Measurements from ENCODE around the gene TAS2R9.
A peak's percentile ranks its signal among the peaks of the same experiment; 100 is the strongest.
"Not testable (repeated sequence)": the region's sequence is repeated elsewhere in the genome, so short reads cannot be mapped to it uniquely, and the experiment has no call there.

Gene TAS2R9, protein sequence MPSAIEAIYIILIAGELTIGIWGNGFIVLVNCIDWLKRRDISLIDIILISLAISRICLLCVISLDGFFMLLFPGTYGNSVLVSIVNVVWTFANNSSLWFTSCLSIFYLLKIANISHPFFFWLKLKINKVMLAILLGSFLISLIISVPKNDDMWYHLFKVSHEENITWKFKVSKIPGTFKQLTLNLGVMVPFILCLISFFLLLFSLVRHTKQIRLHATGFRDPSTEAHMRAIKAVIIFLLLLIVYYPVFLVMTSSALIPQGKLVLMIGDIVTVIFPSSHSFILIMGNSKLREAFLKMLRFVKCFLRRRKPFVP

DNA sequence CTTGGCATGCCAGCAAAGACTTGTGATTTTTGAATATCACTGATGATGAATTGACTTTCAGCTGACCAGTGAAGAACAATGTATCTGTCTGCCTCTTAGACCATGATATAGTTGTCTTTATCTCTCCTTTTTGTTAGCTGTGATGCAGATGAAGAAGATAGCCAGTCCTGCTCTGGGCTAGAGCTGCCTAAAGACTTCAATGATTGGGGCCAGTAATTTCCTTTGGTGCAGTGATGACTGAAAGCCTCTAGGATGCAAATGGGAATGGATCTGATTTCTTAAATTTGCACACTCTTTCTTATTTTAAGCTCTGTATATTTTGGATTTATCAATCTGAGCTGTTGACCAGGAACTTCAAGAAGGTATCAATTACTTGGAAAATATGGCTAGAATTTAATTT is at the start of gene TAS2R9:
TSS of gene TAS2R9 (minus strand) at position 101 of the 400 bp plus-strand sequence. CDS start at position 8, 93 bp downstream.
- no peak for DNase-seq

DNA sequence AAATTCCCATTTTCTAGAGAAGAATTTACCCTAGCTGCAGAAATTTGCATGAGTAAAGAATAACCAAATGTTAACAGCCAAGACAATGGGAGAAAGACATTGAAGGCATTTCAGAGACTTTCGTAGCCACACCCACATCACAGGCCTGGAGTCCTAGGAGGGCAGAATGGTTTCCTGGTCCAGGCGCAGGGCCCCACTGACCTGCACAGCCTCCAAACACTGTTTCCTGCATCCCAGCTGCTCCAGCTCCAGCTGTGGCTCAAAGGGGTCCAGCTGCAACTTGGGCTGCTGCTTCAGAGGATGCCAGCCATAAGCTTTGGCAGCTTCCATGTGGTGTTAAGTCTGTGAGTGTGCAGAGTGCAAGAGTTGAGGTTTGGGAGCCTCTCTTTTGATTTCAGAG is 45.8 kb upstream of the TAS2R9 start:
- no peak for DNase-seq

DNA sequence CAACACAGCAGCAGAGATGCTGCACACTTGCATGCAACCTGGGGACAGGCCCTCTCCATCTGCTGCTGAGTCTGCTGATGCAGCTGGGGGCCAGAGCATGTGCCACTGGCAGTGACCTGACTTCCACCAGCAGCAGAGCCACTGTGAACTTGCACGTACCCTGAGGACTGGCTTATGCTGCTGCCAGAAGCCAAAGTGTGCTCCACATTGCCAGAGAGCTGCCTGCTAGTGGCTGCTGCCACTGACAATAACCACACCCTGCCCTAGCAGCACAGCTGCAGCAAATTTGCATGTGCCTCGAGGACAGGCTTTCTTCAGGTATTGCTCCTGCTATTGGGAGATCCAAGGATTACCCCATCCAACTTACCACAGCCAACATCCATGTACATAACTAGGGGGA is 43.8 kb upstream of the TAS2R9 start:
- DNase-seq: no peak

DNA sequence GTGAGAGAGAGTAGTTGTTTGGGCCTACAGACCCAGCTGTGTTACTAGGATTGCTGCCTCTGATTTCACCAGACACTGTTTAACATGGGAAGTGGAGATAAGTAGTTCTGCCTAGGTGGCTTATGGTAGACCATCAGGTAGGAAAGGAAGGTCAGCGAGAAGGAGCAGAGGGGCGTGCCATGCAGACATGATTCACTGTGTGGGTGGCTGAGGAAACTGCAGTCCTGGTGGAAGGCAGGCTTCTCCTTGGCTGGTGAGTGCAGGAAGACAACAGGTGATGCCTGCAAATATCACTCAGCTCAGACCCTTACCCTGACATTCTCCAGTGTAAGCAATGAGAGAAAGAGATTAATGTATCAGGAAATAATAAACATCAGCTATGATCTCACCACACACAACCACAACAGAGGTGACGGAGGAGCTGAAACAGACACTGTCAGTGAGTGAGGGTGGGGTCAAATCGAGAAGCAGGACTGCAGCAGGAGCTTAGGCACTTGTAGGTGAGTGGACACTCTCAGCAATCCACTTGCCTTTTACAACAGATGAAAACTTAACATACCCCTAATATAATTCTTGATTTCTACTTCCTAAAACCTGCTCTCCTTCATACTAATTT is 41.4 kb upstream of the TAS2R9 start:
- no peak for DNase-seq

DNA sequence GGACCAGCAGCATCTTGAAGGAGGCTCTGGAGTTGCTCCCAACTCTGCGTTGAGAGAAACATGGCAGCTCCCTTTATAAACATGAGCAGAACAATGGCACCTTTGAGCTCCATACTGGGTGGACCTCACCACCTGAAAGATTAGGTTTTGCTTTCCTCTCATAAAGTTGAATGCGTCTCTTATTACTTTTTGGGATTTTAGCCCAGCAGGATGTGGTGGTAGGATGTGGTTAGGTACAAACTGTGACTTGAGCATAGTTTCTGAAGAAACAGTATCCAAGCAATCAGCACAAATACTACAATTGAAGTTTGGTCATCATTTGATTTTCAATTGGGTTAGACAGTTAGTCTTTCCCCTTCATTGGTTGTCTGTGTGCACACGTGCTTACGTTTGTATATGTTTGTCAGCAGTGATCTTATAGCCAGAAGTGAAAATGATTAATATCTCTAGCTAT is 39.5 kb upstream of the TAS2R9 start, which contains the start of gene PRR4:
TSS of gene PRR4 (minus strand) at position 51 of the 454 bp plus-strand sequence. CDS start at position 13, 38 bp downstream.
- no peak for DNase-seq

DNA sequence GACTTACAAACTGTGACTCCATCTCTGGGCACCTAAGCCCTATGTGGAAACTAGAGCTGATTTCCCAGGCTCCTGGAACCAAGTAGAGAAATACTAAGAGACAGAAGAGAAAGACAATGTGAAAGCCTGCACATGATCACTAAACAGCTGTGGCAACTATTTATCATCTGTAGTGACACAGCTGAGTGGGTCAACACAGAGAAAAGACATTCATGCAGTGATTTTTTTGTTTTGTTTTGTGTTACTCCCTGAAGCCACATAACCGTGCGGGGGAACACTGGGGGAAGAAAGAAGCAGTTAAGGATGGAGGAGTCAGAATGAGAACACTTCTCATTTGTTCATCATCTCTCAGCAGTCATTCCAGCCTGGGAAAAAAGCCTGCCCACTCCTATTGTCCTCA is 37.8 kb upstream of the TAS2R9 start:
- DNase-seq: no peak

DNA sequence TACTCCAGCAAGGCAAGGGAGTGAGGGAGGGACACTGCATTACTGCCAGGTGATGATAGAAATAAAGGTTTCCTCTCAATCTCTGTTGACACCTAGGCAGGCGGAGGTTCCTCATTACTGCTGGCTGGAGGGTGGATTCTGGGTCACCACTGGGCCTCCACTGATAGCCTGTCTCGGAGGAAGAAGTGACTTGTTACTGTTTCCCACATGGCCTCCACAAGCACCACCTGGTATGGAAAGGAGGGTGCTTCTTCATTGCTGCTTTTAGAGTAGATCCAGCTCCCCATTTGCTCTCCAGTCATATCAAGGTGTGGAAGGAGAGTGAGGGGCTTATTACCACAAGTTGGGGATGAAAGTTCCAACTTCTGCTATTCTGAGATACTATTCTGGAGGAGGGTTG is 32.9 kb upstream of the TAS2R9 start:
- no peak for DNase-seq

DNA sequence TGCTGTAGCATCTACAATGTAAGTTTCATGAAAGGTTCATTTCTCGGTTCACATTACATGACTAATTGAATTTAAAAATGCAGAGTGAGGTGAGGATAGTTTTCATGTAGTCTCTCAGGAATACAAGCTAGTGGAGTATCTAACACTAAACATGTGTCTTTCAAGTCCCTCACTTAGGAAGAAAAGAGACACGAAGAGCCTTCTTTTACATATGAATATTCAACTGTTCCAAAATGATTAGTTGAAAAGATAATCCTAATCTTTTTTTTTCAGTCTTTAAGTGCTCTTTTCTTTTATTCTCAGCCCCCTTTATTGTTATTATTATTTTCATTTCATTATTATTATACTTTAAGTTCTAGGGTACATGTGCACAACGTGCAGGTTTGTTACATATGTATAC is 28.5 kb upstream of the TAS2R9 start:
- no peak for DNase-seq

DNA sequence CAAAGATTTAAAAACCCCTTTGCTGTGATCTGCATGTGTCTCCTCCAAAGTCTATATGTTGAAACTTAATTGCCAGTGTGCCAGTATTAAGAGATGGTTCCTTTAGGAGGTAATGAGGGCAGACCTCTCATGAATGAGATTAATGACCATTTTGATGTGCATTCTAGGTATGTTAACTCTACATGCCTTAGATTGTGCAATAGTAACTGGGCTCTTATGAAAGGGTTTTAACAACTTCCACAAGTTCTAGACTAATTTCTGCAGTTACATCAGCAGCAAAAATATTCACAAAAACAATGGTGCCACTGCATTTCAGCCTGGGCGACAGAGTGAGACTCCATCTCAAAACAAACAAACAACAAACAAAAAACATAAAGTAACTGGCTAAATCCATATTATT is 20.0 kb upstream of the TAS2R9 start:
- DNase-seq: no peak

DNA sequence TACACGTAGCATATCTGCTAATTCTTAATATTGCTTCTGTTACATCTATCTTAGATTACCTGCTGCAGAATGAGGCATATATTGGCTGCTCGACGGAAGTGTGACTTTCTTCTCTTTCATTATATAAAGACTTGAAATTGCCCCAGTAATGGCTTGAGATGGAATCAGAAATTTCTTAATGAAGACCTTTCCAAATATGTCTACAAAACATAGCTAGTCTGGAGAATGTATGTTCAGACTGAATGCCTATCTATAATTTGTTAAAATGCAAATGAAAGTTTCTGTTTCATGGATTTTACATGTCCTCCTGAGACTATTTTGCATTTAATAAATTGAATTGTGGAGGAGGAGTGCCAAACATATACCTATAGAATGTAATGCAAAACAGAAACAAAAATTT is 16.3 kb upstream of the TAS2R9 start, which contains the start of gene TAS2R10:
TSS of gene TAS2R10 (minus strand) at position 101 of the 400 bp plus-strand sequence. CDS start at position 12, 89 bp downstream.
- no peak for DNase-seq

DNA sequence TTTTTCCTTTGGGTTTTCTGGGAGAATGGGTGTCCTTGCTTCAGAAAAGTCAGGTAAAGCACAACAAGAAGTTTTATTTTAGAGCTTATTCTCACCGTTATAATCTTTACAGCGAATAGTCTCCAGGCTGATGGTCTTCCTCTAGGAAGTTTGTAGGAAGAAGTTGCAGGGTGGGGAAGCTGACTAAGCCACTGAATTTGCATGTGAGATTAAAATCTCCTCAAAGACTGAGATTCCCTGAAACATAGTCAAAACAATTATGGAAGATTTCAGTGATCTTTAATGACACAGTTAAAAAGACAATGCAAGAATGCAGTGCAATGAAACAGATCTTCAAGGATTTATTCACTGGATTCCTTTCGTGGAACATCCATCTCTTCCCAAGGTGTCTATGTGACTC is 15.0 kb upstream of the TAS2R9 start:
- DNase-seq: no peak

DNA sequence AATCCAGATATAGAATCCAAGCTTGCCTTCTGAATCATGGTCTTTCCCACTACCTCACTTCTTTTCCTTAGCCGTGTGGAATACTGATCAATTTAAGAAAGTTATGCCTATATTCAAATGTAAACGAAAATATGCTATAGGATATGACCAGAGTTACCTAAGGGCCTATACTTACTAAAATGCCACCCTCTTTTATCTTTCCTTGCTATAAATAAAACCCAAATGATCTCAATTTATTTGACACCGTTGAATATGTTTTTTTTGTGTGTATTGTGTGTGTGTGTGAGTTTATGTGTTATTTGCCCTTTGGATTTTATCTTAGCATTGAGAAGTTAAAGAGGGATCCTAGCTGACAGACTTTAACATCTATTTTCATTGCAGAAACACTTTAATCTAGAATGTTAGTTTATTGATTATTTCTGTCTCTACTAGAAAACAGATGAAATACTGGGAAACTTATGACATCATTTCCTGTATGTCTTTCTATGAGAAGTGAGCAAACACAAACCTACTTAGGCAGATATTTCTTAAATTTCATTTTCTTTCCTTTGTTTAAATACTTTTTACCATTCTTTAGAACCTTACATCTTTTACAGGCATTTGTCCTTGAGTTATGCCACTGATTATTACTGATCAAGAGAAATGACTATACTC is 2.0 kb upstream of the TAS2R9 start:
- no peak for DNase-seq

DNA sequence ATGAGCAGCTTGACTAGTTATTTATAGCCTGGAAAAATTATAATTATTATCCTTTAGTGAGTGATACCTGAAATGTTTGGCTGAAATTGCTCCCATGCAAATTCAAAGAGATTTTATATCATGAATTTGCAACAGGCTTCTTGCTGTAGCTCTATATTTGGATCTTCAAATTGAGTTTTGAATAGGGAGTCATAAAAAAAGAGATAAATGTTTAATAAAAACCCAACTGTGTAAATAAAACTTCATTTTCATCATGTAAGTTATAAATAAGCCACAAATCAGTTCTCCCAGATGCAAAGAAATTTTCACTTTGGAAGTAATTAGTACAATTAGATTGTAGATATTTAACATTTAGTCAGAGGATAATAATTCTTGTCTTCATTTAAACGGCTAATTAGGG is 2.8 kb downstream of the TAS2R9 start, which contains the start of gene TAS2R8:
TSS of gene TAS2R8 (minus strand) at position 101 of the 400 bp plus-strand sequence. CDS start 306 bp downstream, outside the sequence.
- DNase-seq: no peak

DNA sequence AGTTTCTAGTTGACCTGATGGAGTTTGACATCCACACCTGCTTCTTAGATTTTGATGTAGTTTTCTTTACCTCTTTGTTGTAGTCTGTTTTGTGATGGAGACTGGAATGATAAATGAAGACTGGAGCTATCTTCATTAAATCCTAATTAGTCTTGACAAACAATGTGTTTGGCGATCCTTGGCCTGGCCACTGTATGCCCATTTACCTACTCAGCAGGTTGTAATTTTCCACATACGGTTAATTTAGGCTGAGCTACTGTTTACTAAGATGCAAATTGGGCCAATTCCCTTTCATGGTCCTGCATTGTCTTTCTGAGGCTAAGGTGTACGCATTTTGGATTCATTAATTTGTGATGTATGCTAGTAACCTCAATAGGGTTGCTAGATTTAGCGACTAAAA is 7.4 kb downstream of the TAS2R9 start, which contains the start of gene TAS2R7:
TSS of gene TAS2R7 (minus strand) at position 41 of the 400 bp plus-strand sequence. CDS start 57 bp downstream, outside the sequence.
- peak; percentile 8 for DNase-seq

DNA sequence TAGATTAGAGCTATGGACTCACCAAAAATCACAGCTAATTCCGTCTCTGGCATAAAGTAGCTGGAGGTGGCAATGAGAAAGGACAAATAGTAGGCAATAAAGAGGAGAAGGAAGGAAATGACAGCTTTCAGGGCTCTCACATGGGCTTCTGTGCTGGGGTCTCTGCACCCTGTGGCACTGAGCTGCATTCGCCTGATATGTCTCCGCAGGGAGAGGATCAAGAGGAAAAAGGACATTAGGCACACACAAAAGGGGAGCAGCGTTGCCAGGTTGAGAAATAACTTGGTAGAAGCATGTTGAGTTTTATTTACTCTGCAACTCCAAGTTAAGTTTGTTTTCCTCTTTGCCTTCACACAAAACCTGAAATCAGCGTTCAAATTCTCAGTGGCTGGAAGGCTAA is 8.2 kb downstream of the TAS2R9 start:
- no peak for DNase-seq

DNA sequence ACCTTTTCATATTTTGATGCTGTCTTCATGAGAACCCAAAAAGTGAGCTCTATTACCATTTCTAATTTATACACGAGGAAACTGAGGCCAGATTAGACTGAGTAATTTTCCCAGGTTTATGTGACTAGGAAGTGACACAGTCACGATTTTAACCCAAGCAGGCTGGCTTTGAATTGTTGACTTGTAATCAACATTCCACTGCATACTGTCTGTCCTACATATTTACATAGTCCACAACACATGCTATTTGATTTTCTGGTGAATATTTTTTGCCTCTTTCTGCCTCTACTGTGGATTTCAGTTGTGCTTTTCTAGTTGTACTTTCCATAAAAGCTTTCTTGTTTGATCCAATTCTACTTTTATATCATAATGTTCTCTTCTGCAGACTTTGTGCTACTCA is 15.7 kb downstream of the TAS2R9 start:
- DNase-seq: no peak

DNA sequence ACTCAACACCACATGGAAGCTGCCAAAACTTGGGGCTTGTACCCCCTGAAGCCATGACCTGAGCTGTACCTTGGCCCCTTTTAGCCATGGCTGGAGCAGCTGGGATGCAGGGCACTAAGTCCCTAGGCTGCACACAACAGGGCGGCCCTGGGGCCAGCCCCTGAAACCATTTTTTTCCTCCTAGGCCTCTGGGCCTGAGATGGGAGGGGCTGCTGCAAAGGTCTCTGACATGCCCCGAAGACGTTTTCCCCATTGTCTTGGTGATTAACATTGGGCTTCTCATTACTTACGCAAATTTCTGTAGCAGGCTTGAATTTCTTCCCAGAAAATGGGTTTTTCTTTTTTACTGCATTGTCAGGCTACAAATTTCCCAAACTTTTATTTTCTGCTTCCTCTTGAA is 18.2 kb downstream of the TAS2R9 start:
- not testable (repeated sequence) for DNase-seq

DNA sequence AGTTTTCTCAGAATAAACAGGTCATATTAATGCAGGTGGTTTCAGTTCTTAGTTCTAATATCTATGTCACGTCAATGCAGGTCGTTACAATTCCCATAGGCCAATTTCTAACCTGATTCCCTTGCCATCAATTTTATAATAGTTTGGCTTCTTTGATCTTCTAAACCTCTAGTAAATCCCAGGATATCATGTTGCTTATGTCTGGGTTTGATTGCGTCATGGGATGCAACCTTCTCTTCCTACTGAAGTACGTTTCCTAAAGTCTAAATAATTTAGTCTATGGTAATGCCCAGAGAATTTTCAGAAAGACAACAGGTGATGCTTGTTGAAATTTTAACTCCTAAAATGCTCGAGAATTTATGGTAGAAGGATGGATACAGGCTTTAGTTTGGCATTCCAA is 26.7 kb downstream of the TAS2R9 start:
- DNase-seq: no peak

DNA sequence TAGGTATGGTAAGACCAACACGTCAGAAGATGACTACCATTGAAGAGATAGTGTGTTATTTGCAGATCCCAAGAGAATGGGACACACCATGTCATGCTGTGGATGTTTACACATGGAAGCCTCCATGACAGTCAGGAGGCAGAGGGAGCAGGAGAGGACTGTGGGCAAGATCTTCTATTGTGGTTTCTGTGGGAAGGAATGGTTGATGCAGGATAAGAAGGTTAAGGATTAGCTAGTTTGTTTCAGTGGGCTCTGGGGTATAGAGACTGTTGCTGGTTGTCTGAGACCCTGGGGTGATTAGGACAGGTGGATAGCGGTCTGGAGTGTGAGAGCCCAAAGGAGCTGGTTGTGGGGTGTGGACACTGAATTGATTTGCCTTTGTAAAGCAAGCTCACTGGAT is 30.9 kb downstream of the TAS2R9 start:
- no peak for DNase-seq

DNA sequence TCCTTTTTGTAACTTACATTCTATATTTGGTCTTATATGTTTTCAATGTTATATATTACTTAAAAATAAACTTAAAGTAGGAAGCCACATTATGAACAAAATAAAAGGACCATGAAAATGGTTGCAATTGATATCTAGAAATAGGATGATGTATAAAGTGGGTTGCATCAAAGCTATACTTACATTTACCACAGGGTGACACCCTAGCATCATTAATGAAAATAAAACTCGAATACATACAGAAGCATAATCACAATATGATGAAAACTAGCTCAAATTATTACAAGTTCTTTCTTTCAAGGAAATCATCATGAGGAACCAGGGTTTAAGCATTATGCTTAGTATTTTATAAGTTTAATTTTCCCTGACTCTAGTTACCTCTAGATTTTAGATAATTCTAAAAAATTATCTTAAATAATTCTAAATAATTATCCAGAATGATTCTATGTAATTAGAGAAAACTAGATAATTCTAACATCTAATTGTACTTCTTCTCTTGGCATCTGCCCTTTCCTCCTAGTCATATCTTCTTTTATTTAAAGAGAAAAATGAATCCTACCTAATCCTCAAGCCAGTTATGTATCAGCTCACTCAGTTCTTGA is 38.7 kb downstream of the TAS2R9 start:
- DNase-seq: peak; percentile 70

DNA sequence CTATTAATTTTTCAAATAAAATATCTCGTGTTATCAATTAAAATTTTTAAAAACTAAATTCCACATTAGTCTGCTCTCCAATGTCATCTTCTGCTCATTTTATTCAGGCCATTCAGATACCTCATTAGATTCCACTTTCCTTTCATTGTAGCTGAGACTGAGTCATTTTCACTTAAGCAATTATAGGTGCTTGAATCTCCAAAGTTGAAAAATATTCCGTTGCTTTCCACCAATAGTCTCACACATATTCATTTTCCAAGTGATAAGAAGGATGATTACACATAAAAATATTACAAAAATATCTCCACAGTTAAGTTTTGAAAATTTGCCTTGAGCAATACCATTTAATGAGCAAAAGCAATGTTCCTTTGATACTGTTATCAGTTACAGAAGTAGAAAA is 50.3 kb downstream of the TAS2R9 start:
- no peak for DNase-seq

Measured in NCI-H1105 treated with DMSO at 0.1 percent for 48 hours (cell line).